ENCODE data around the gene CNOT8.
A peak's percentile ranks its signal among the peaks of the same experiment; 100 is the strongest.

DNA sequence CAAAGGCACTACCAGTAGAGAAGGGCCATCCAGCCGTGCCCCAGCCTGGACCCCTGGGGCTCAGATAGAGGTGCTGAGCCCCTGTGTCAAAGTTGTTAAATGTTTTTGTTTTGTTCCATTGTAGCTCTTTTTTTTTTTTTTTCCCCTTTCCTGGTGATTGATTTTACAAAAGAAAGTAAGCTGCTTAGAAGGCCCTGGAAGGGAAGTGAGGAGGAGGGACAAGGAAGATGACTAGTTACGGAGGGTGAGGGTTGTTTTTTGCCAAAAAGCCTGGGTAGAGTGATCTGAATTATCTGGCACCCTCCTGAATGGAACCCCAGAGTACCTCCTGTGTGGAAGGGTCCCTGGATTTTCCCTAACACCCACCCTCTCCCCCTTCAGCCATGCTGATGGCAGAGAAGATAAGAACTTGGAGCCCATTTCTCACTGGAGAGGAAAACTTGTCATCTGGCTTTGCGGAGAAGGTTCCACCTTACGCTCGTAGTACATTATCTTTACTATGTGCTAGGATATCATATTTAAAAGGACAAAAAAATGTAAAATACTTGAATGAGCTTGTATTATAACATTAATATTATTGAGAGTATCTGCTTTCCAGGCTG lies 41.4 kb upstream of the CNOT8 start:
- peak; percentile 80 for TF ChIP-seq GATA2 (IDR thresholded peaks at IDR 0.05; ENCODE audit: low read depth, low read length)
- TF ChIP-seq GATA3 (IDR thresholded peaks at IDR 0.05; ENCODE audit: low read depth, low read length), result peak; percentile 53; the same call in 1 of the 2 replicates

All from SH-SY5Y (cell line).